GM18517 (cell line): ENCODE data around the gene PRMT7.
"Not testable (repeated sequence)": the region's sequence is repeated elsewhere in the genome, so short reads cannot be mapped to it uniquely, and the experiment has no call there.

ENCODE experiments used
- ATAC-seq: cut with Tn5 transposase; IDR thresholded peaks from one replicate; pipeline ENCODE4 v1.9.1; 2021; ENCODE audit warnings: mild to moderate bottlenecking, moderate library complexity; ENCODE audit not compliant: unreplicated experiment

Gene PRMT7

GRCh38 chr16:68283801-68284598, 26.8 kb upstream of the PRMT7 start:
- ATAC-seq = peak; percentile 54

- ATAC-seq = peak; percentile 54
Observed at GRCh38 chr16:68284847-68285246, 26.0 kb upstream of the PRMT7 start.

- no peak for ATAC-seq
Observed at GRCh38 chr16:68285683-68286082, 25.1 kb upstream of the PRMT7 start.

GRCh38 chr16:68286153-68287074, 24.4 kb upstream of the PRMT7 start:
- ATAC-seq = no peak

- no peak for ATAC-seq
Observed at GRCh38 chr16:68287276-68288251, 23.3 kb upstream of the PRMT7 start.

- ATAC-seq = no peak
Observed at GRCh38 chr16:68288252-68288650, 22.6 kb upstream of the PRMT7 start.

GRCh38 chr16:68288796-68289195, 22.0 kb upstream of the PRMT7 start:
- ATAC-seq = not testable (repeated sequence)

- ATAC-seq = peak; percentile 4
Observed at GRCh38 chr16:68289202-68289601, 21.6 kb upstream of the PRMT7 start.

GRCh38 chr16:68289621-68290329, 21.0 kb upstream of the PRMT7 start:
- peak; percentile 70 for ATAC-seq

- no peak for ATAC-seq
Observed at GRCh38 chr16:68290450-68290849, 20.4 kb upstream of the PRMT7 start.

GRCh38 chr16:68291227-68291626, 19.6 kb upstream of the PRMT7 start:
- no peak for ATAC-seq

GRCh38 chr16:68292425-68292824, 18.4 kb upstream of the PRMT7 start:
- no peak for ATAC-seq

GRCh38 chr16:68296291-68296690, 14.5 kb upstream of the PRMT7 start:
- no peak for ATAC-seq

- ATAC-seq = no peak
Observed at GRCh38 chr16:68296693-68297092, 14.1 kb upstream of the PRMT7 start.

GRCh38 chr16:68297908-68298307, 12.9 kb upstream of the PRMT7 start:
- no peak for ATAC-seq

GRCh38 chr16:68298312-68298711, 12.5 kb upstream of the PRMT7 start:
- ATAC-seq = no peak

- no peak for ATAC-seq
Observed at GRCh38 chr16:68298907-68299561, 11.8 kb upstream of the PRMT7 start.

- no peak for ATAC-seq
Observed at GRCh38 chr16:68299571-68300453, 11.0 kb upstream of the PRMT7 start.
